ENCODE results near the gene PEDS1. TPM values are rescaled to one million over a fixed set of nuclear protein-coding genes. Genes with fewer than 3 reads are reported as not detected.

The PEDS1 gene
- total RNA-seq, 4 donors from 2014 or later = 24.1 to 46.3 (median 31.8) TPM

DNA sequence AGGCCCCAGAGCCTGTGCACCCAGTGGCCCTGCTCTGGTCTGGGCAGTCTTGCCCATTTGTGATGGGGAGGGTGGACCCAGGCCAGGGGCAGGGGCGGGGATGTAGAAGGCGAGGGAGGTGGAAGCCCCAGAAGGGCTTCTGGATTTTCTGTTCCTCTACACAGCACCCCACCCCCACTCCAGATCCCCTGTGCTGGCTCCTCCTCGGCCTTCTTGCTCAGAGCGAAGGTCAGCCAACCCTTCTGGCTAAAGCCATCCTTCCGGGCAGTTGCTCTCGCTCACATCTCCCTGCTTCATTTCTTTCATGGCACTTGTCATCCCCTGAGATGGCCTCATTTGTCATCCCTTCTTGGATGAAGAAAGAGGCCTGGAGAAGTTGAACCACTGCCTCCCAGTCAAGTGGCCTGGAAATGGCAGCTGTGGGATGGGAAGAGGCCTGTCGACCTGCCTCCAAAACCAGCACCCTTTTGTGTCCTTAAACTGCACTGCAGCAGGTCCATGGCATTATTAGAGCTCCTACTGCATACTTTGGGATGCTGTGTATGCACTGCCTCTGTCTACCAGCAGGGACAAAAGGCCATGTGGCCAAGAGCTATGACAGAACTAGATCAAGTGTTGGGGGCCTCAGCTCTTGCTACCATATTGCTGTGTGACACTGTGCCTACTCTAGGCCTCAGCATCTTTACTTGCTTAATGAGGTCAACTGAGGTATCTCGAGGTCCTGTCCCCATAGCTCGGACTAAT, 19.9 kb downstream of the PEDS1 start:
- 38 to 70% methylated on average over 1 to 3 of the region's 9 CpGs for WGBS, 2 donors (ENCODE audit: low coverage in 1 of 2)
- Histone ChIP-seq H3K27ac (peak overlapping the region; percentile 30 to 89 (median 84)), H3K9me3 (no peaks in the 10 kb centered on the region), H3K36me3 (peaks cover 0 to 50% of the 10 kb centered on the region in 2 donors), H3K4me3 (no peak overlapping the region), H3K27me3 (no peaks in the 10 kb centered on the region), H3K4me1 (peaks cover 4 to 74% (median 12%) of the 10 kb centered on the region in 3 donors)
- TF ChIP-seq POLR2A (IDR thresholded peaks at IDR 0.05) (no peak), EP300 (IDR thresholded peaks at IDR 0.05) (no peak), POLR2AphosphoS5 (IDR thresholded peaks at IDR 0.05) (peak; percentile 33)
- TF ChIP-seq, protein P1, sequence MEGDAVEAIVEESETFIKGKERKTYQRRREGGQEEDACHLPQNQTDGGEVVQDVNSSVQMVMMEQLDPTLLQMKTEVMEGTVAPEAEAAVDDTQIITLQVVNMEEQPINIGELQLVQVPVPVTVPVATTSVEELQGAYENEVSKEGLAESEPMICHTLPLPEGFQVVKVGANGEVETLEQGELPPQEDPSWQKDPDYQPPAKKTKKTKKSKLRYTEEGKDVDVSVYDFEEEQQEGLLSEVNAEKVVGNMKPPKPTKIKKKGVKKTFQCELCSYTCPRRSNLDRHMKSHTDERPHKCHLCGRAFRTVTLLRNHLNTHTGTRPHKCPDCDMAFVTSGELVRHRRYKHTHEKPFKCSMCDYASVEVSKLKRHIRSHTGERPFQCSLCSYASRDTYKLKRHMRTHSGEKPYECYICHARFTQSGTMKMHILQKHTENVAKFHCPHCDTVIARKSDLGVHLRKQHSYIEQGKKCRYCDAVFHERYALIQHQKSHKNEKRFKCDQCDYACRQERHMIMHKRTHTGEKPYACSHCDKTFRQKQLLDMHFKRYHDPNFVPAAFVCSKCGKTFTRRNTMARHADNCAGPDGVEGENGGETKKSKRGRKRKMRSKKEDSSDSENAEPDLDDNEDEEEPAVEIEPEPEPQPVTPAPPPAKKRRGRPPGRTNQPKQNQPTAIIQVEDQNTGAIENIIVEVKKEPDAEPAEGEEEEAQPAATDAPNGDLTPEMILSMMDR (IDR thresholded peaks at IDR 0.05) = peak in 1 of 4 experiments; percentile 18
- peak; percentile 11 for ATAC-seq

DNA sequence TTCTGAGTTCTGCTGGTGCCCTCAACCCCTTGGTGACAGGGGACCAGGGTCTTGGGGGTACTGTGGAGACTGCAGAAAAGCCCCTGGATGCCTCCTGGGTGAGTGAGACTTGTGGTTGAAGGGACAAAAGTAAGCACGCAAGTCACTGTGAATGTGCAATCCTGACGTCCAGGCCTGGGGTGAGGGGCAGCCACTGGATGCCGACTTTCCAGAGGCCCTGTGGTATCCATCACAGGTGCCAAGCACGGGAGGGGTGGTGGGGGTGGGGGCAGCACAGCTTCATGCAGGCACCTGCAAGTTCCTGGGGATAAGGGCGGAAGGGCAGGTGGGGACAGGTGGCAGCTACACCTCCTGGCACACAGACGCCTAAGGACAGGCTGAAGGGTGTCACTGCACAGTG, 20.5 kb downstream of the PEDS1 start:
- TF ChIP-seq EP300 (IDR thresholded peaks at IDR 0.05) = no peak
- TF ChIP-seq, protein P1 (IDR thresholded peaks at IDR 0.05) = no peak
- TF ChIP-seq POLR2AphosphoS5 (IDR thresholded peaks at IDR 0.05) = no peak
- TF ChIP-seq POLR2A (IDR thresholded peaks at IDR 0.05) = no peak
- H3K9me3 ChIP-seq = no peaks in the 10 kb centered on the region
- WGBS, 2 donors (ENCODE audit: low coverage in 1 of 2) = no CpG with 5 or more reads among the region's 6 CpGs
- H3K27me3 ChIP-seq = no peaks in the 10 kb centered on the region
- H3K27ac ChIP-seq = peak overlapping the region; percentile 30 to 89 (median 84)
- ATAC-seq = no peak
- peaks cover 0 to 56% of the 10 kb centered on the region in 2 donors for H3K36me3 ChIP-seq
- H3K4me1 ChIP-seq = peaks cover 4 to 73% (median 12%) of the 10 kb centered on the region in 3 donors
- no peak overlapping the region for H3K4me3 ChIP-seq

DNA sequence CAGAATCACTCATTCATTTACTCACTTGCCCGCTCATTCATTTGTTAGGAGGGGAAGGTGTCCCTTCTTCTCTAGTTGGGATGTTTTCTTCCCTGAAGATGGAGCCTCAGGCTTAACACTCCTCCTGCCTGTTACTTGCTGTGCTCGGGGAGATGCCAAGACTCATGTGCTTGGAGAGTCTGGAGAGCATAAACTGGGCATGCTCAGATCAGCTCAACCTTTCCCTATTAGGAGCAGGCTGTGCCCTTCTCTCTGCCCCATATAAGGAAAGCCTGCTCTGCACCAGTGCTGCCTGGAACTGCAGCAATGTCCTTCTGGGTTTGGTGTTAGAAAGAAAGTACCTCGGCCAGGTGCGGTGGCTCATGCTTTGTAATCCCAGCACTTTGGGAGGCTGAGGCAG, 22.5 kb downstream of the PEDS1 start:
- peak; percentile 85 for ATAC-seq
- Histone ChIP-seq H3K4me3 (no peak overlapping the region), H3K27me3 (no peaks in the 10 kb centered on the region), H3K4me1 (peaks cover 4 to 81% (median 12%) of the 10 kb centered on the region in 3 donors), H3K27ac (peak overlapping the region; percentile 60 to 89 (median 84)), H3K9me3 (no peaks in the 10 kb centered on the region), H3K36me3 (peaks cover 0 to 70% of the 10 kb centered on the region in 2 donors)
- 29% methylated on average over 1 of the region's 4 CpGs; no CpG with 5 or more reads in 1 of the 2 donors for WGBS, 2 donors (ENCODE audit: low coverage in 1 of 2)
- TF ChIP-seq POLR2AphosphoS5 (IDR thresholded peaks at IDR 0.05) (peak; percentile 47), EP300 (IDR thresholded peaks at IDR 0.05) (no peak)
- TF ChIP-seq, protein P1 (IDR thresholded peaks at IDR 0.05) = peak in 1 of 4 experiments; percentile 37

DNA sequence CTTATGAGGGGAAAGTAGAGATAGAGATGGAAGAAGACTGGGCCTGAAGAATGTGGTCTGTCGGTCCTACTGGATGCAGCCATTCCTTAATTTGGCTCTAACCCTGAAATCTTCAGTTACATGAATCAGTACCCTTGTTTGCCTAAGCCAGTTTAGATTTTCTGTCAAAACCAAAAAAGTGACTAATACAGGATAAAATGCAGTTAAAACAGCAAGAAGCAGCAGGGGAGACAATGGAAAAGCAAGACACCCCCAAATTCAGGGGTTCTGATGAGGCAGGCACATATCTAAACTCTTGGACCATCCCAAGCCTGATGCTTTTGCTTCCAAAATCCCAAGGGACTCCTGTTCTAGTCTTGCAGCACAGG, 23.2 kb downstream of the PEDS1 start:
- peaks cover 4 to 83% (median 12%) of the 10 kb centered on the region in 3 donors for H3K4me1 ChIP-seq

DNA sequence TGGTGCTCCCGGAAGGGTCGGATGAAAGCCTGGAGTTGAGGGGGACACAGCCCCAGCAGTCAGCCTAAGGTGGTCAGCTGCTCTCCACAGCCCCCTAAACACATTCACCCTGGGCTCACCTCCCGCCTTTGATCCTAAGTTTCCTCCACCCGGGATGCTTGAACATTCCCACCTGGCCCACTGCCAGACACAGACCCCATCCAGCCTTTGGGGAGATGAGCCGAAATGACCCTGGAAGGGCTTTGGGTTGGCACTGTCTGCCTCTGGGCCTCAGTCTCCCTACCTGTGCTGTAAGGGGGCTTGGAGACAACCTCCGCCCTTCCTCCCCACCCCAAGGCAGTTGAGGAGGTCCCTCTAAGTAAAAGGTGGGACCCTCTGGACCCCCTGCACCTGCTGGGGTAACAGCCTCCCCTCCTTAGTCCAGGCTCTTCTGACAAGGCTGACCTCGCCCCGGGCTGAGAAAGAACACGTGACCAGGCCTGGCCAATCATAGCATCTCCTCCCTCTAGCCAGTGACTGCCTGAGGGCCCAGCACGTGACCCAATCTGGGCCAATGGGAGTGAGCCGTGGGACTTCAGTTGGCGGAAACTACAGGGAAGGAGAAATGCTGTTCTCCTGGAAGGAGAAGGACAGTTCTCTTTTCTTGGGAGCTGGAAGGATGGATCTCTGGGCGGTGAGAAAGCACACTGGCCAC, 23.7 kb downstream of the PEDS1 start:
- H3K27ac ChIP-seq = peak overlapping the region; percentile 51 to 89 (median 84)
- peaks cover 0 to 77% of the 10 kb centered on the region in 2 donors for H3K36me3 ChIP-seq
- H3K4me3 ChIP-seq = peak overlapping the region in 1 of 2 donors; percentile 29
- no peaks in the 10 kb centered on the region for H3K27me3 ChIP-seq
- WGBS, 2 donors (ENCODE audit: low coverage in 1 of 2) = 92% methylated on average over 2 of the region's 13 CpGs; no CpG with 5 or more reads in 1 of the 2 donors
- no peaks in the 10 kb centered on the region for H3K9me3 ChIP-seq
- no peak for TF ChIP-seq POLR2AphosphoS5 (IDR thresholded peaks at IDR 0.05)
- TF ChIP-seq EP300 (IDR thresholded peaks at IDR 0.05) = no peak
- TF ChIP-seq, protein P1 (IDR thresholded peaks at IDR 0.05) = no peak
- TF ChIP-seq POLR2A (IDR thresholded peaks at IDR 0.05) = no peak
- ATAC-seq = peak; percentile 42
- peaks cover 4 to 83% (median 12%) of the 10 kb centered on the region in 3 donors for H3K4me1 ChIP-seq

More for the DNA sequence above, 23.2 kb downstream of the PEDS1 start:
- ATAC-seq = no peak
- TF ChIP-seq POLR2A (IDR thresholded peaks at IDR 0.05) (no peak), EP300 (IDR thresholded peaks at IDR 0.05) (no peak)
- no peaks in the 10 kb centered on the region for H3K9me3 ChIP-seq
- H3K27ac ChIP-seq = peak overlapping the region; percentile 51 to 89 (median 84)
- no peaks in the 10 kb centered on the region for H3K27me3 ChIP-seq
- H3K4me3 ChIP-seq = no peak overlapping the region
- WGBS, 2 donors (ENCODE audit: low coverage in 1 of 2) = 43% methylated on average over 1 of the region's 1 CpG; no CpG with 5 or more reads in 1 of the 2 donors
- H3K36me3 ChIP-seq = peaks cover 0 to 77% of the 10 kb centered on the region in 2 donors

Measured in gastroesophageal sphincter (tissue), 4 donors.